ENCODE measurements around the gene FARP1. TPM values are rescaled to one million over a fixed set of nuclear protein-coding genes. Genes with fewer than 3 reads are reported as not detected.

The FARP1 gene
- total RNA-seq, 3 donors from 2014 or later = 0.45 to 0.86 (median 0.63) TPM

- H3K27me3 Mint-ChIP-seq (ENCODE audit: low read depth) = peaks cover 8% of the 10 kb centered on the region
- H3K4me3 Mint-ChIP-seq = no peak overlapping the region
- ATAC-seq (no peak), DNase-seq (no peak)
- H3K9me3 Mint-ChIP-seq = no peaks in the 10 kb centered on the region
- no peaks in the 10 kb centered on the region for H3K4me1 Mint-ChIP-seq (ENCODE audit: low read depth)
- no peaks in the 10 kb centered on the region for H3K36me3 Mint-ChIP-seq (ENCODE audit: insufficient read depth)
Observed at GRCh38 chr13:98213354-98213753, 70.5 kb downstream of the FARP1 start.

- Mint-ChIP-seq H3K27me3 (ENCODE audit: low read depth) (peaks cover 6% of the 10 kb centered on the region), H3K4me3 (no peak overlapping the region)
Observed at GRCh38 chr13:98214008-98214643, 71.2 kb downstream of the FARP1 start.

DNA sequence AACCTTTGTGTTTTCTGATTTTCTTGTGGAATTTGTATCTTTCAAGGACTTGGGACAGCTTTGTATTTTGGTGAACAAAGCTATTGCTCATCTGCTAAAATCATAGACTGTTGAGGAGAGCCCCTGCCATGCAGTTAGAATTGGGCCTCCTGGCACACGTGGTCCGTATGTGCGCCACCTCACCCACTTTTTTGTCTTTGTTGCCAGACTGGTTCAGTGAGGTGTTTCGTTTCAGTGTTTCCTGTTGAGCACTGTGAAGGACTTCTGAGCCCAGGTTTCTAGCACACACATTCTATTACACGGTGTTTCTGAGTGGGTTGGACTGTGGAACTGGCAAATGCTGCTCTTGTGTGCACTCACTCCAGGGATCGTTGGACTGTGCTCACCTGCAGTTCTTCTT lies 71.8 kb downstream of the FARP1 start:
- DNase-seq (no peak), ATAC-seq (no peak)
- peaks cover 6% of the 10 kb centered on the region for H3K27me3 Mint-ChIP-seq (ENCODE audit: low read depth)
- H3K4me1 Mint-ChIP-seq (ENCODE audit: low read depth) = no peaks in the 10 kb centered on the region
- no peaks in the 10 kb centered on the region for H3K36me3 Mint-ChIP-seq (ENCODE audit: insufficient read depth)
- H3K9me3 Mint-ChIP-seq = no peaks in the 10 kb centered on the region
- no peak overlapping the region for H3K4me3 Mint-ChIP-seq

More at GRCh38 chr13:98214008-98214643, 71.2 kb downstream of the FARP1 start:
- no peaks in the 10 kb centered on the region for H3K4me1 Mint-ChIP-seq (ENCODE audit: low read depth)
- no peaks in the 10 kb centered on the region for H3K9me3 Mint-ChIP-seq
- no peak for ATAC-seq
- no peak for DNase-seq
- H3K36me3 Mint-ChIP-seq (ENCODE audit: insufficient read depth) = no peaks in the 10 kb centered on the region

DNA sequence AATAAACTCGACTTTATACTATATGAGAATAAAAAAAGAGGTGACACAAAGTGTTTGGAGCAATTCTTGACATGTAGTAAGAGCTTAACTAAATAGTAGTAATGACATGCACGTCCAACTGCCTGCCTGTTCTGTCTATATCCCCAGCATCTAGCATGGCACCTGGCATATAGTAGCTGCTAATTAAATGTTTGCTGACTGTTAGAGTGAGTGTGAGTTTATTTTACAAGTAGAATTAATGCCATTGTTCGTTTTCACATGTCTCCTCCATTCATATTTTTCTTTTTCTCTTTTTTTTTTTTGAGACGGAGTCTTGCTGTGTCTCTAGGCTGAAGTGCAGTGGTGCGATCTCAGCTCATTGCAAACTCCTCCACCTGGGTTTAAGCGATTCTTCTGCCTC lies 72.6 kb downstream of the FARP1 start:
- no peak for DNase-seq
- no peaks in the 10 kb centered on the region for H3K9me3 Mint-ChIP-seq
- H3K27me3 Mint-ChIP-seq (ENCODE audit: low read depth) = peaks cover 6% of the 10 kb centered on the region
- no peak for ATAC-seq
- no peaks in the 10 kb centered on the region for H3K36me3 Mint-ChIP-seq (ENCODE audit: insufficient read depth)
- no peaks in the 10 kb centered on the region for H3K4me1 Mint-ChIP-seq (ENCODE audit: low read depth)
- H3K4me3 Mint-ChIP-seq = no peak overlapping the region

GRCh38 chr13:98216135-98216565 lies 73.3 kb downstream of the FARP1 start:
- Mint-ChIP-seq H3K4me1 (ENCODE audit: low read depth) (no peaks in the 10 kb centered on the region), H3K36me3 (ENCODE audit: insufficient read depth) (no peaks in the 10 kb centered on the region), H3K4me3 (no peak overlapping the region), H3K27me3 (ENCODE audit: low read depth) (peaks cover 4% of the 10 kb centered on the region), H3K9me3 (no peaks in the 10 kb centered on the region)
- DNase-seq (no peak), ATAC-seq (no peak)

GRCh38 chr13:98216711-98217285 lies 73.9 kb downstream of the FARP1 start:
- Mint-ChIP-seq H3K27me3 (ENCODE audit: low read depth) (peaks cover 4% of the 10 kb centered on the region), H3K4me1 (ENCODE audit: low read depth) (no peaks in the 10 kb centered on the region), H3K4me3 (no peak overlapping the region), H3K9me3 (no peaks in the 10 kb centered on the region), H3K36me3 (ENCODE audit: insufficient read depth) (no peaks in the 10 kb centered on the region)
- ATAC-seq = no peak
- no peak for DNase-seq

DNA sequence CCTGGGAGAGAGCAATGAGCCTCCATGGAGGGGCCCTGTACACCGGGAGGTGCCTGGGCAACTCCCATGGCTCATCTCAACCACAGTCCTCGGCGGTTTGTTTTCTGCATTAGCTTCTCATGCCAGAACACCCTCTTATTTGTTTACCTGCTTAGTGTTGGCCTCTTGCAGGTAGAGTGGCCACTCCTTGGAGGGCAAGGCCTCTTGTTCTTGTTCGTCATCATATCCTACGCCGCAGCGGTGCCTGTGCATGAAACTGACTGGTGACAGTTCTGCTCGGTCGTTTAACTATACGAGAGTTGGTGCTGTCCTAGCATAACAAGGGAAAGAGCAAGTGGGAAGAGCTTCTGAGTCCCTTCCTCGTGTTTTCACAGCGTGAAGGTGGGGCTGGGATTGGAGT lies 74.7 kb downstream of the FARP1 start:
- Mint-ChIP-seq H3K9me3 (no peaks in the 10 kb centered on the region), H3K4me1 (ENCODE audit: low read depth) (no peaks in the 10 kb centered on the region), H3K36me3 (ENCODE audit: insufficient read depth) (no peaks in the 10 kb centered on the region), H3K4me3 (no peak overlapping the region), H3K27me3 (ENCODE audit: low read depth) (peaks cover 2% of the 10 kb centered on the region)
- ATAC-seq (no peak), DNase-seq (no peak)

- no peaks in the 10 kb centered on the region for H3K9me3 Mint-ChIP-seq
- ATAC-seq = no peak
- no peaks in the 10 kb centered on the region for H3K4me1 Mint-ChIP-seq (ENCODE audit: low read depth)
- H3K27me3 Mint-ChIP-seq (ENCODE audit: low read depth) = peaks cover 2% of the 10 kb centered on the region
- no peak overlapping the region for H3K4me3 Mint-ChIP-seq
- H3K36me3 Mint-ChIP-seq (ENCODE audit: insufficient read depth) = no peaks in the 10 kb centered on the region
- no peak for DNase-seq
Observed at GRCh38 chr13:98219685-98220084, 76.8 kb downstream of the FARP1 start.

GRCh38 chr13:98220271-98220791 lies 77.4 kb downstream of the FARP1 start:
- Mint-ChIP-seq H3K4me3 (no peak overlapping the region), H3K27me3 (ENCODE audit: low read depth) (peaks cover 2% of the 10 kb centered on the region), H3K9me3 (no peaks in the 10 kb centered on the region), H3K36me3 (ENCODE audit: insufficient read depth) (no peaks in the 10 kb centered on the region), H3K4me1 (ENCODE audit: low read depth) (no peaks in the 10 kb centered on the region)
- DNase-seq (no peak), ATAC-seq (no peak)

GRCh38 chr13:98221234-98221633 lies 78.3 kb downstream of the FARP1 start:
- Mint-ChIP-seq H3K4me3 (no peak overlapping the region), H3K4me1 (ENCODE audit: low read depth) (no peaks in the 10 kb centered on the region), H3K36me3 (ENCODE audit: insufficient read depth) (no peaks in the 10 kb centered on the region), H3K27me3 (ENCODE audit: low read depth) (no peaks in the 10 kb centered on the region), H3K9me3 (no peaks in the 10 kb centered on the region)
- ATAC-seq (no peak), DNase-seq (no peak)

DNA sequence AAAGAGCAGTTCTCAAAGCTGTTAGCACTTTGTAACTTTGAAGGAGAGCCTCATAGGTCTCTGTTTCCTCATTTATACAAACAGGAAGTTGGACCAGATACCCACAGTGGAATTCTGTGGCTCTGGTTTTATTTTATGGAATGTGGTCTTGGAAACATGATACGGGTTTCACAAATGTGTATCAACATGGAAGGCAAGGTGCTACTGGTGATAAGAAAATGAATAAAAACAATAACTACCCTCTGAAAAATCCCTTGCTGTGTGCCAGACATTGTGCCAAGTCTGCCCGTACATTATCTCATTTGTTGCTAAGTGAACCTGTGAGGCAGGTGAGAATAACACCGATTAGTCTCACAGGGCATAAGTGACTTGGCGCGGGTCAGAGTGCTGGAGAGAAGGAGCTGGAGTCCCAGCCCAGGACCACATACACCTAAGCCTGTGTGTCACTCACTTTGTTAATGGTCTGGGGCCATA lies 79.2 kb downstream of the FARP1 start:
- H3K4me1 Mint-ChIP-seq (ENCODE audit: low read depth) = no peaks in the 10 kb centered on the region
- H3K36me3 Mint-ChIP-seq (ENCODE audit: insufficient read depth) = no peaks in the 10 kb centered on the region
- DNase-seq (no peak), ATAC-seq (no peak)
- no peaks in the 10 kb centered on the region for H3K27me3 Mint-ChIP-seq (ENCODE audit: low read depth)
- no peak overlapping the region for H3K4me3 Mint-ChIP-seq
- no peaks in the 10 kb centered on the region for H3K9me3 Mint-ChIP-seq

DNA sequence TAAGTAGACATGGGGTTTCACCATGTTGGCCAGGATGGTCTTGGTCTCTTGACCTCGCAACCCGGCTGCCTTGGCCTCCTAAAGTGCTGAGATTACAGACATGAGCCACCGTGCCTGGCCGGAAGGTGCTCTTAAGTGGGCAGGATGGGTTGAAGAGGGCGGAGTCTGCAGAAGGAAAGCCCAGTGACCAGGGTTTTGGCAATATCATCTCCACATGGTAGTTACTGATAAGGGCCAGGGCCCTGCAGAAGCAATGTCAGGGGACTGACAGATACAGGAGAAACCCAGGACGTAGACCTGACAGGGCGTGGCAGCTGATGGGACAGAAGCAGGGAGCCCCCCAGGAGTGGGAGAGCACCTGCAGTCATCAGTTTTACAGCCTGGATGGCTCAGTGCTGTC lies 79.9 kb downstream of the FARP1 start:
- H3K4me1 Mint-ChIP-seq (ENCODE audit: low read depth) = no peaks in the 10 kb centered on the region
- H3K9me3 Mint-ChIP-seq = no peaks in the 10 kb centered on the region
- ATAC-seq (no peak), DNase-seq (no peak)
- H3K36me3 Mint-ChIP-seq (ENCODE audit: insufficient read depth) = no peaks in the 10 kb centered on the region
- H3K27me3 Mint-ChIP-seq (ENCODE audit: low read depth) = no peaks in the 10 kb centered on the region
- H3K4me3 Mint-ChIP-seq = no peak overlapping the region

DNA sequence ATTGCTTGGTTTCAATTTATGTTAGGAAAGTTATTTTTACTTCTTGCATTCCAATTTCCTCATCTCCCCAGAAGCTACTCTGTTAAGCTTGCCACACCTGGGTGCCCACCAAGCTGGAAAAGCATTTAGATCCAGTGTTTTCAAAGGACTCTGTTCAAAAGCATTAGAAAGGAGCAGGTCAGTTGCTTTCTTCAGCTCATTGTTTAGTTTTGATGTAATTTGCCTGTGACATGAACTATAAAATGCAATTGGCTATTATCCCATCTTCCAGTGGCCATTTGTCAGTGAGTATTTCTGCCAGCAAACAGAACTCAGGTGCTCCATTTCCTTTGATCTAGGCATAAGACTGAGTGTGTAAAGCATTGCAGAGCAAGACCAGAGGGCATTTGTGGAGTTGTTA lies 80.8 kb downstream of the FARP1 start:
- H3K4me3 Mint-ChIP-seq = no peak overlapping the region
- no peaks in the 10 kb centered on the region for H3K36me3 Mint-ChIP-seq (ENCODE audit: insufficient read depth)
- no peaks in the 10 kb centered on the region for H3K4me1 Mint-ChIP-seq (ENCODE audit: low read depth)
- no peak for ATAC-seq
- H3K9me3 Mint-ChIP-seq = no peaks in the 10 kb centered on the region
- H3K27me3 Mint-ChIP-seq (ENCODE audit: low read depth) = no peaks in the 10 kb centered on the region
- no peak for DNase-seq

GRCh38 chr13:98224557-98224956 lies 81.7 kb downstream of the FARP1 start:
- H3K36me3 Mint-ChIP-seq (ENCODE audit: insufficient read depth) = no peaks in the 10 kb centered on the region
- no peaks in the 10 kb centered on the region for H3K4me1 Mint-ChIP-seq (ENCODE audit: low read depth)
- no peak overlapping the region for H3K4me3 Mint-ChIP-seq
- DNase-seq = no peak
- ATAC-seq = no peak
- H3K27me3 Mint-ChIP-seq (ENCODE audit: low read depth) = no peaks in the 10 kb centered on the region
- no peaks in the 10 kb centered on the region for H3K9me3 Mint-ChIP-seq

All from activated T-cell treated with anti-CD3 and anti-CD28 coated beads, Interleukin-2, amount 50 U/mL, for 4 hours (primary cell).